Tibial artery (tissue), 4 donors: ENCODE measurements around the gene LCLAT1.
A peak's percentile ranks its signal among the peaks of the same experiment; 100 is the strongest.
"Not testable (repeated sequence)": the region's sequence is repeated elsewhere in the genome, so short reads cannot be mapped to it uniquely, and the experiment has no call there.

Experiments
- DNase-seq, 2 donors: peaks; one replicate each; pipeline ENCODE4 v3.0.0-alpha.2; 2019
- H3K27ac ChIP-seq, 2 donors: fragments of 200-600 bp; sonication (generic) in 1 of 2; 1 replicate in 1 of 2; 2 replicates in 1 of 2; pipeline ENCODE4 v1.5.1; 2018 to 2019; ENCODE audit warnings: mild to moderate bottlenecking in 1 of 2
- H3K27me3 ChIP-seq, 2 donors: fragments of 200-600 bp; sonication (generic) in 1 of 2; one replicate each; pipeline versions ENCODE4 v1.5.1 to v1.6.0; 2016 to 2019
- H3K36me3 ChIP-seq, 3 donors: fragments of 200-600 bp; sonication (generic) in 2 of 3; one replicate each; pipeline ENCODE4 v1.5.1; 2016 to 2019; ENCODE audit warnings: mild to moderate bottlenecking in 2 of 3
- H3K4me1 ChIP-seq, 4 donors: fragments of 200-600 bp; sonication (generic) in 2 of 4; 1 replicate in 3 of 4; 2 replicates in 1 of 4; pipeline ENCODE4 v1.5.1; 2016 to 2019
- H3K4me3 ChIP-seq, 2 donors: fragments of 200-600 bp; sonication (generic) in 1 of 2; 1 replicate in 1 of 2; 2 replicates in 1 of 2; pipeline ENCODE4 v1.5.1; 2018 to 2019; ENCODE audit warnings: mild to moderate bottlenecking in 2 of 2
- H3K9me3 ChIP-seq, 3 donors: fragments of 200-600 bp; sonication (generic) in 1 of 3; one replicate each; pipeline ENCODE4 v1.5.1; 2016 to 2019
- intact Hi-C: fragments of 100-400 bp; cut with DNase I; formaldehyde crosslinking; loops from one replicate; pipeline ENCODE4 v1.15.0; 2023; ENCODE audit warnings: low total_unique reads
- TF ChIP-seq, protein P1 (sequence below), 2 experiments: fragments of 200-600 bp in 1 of 2; fragments of 450-650 bp in 1 of 2; IDR thresholded peaks; one replicate each; pipeline ENCODE4 v1.5.1; 2017 to 2019; ENCODE audit warnings: antibody characterized with exemption in 2 of 2, mild to moderate bottlenecking in 1 of 2, moderate library complexity in 1 of 2

The LCLAT1 gene

DNA sequence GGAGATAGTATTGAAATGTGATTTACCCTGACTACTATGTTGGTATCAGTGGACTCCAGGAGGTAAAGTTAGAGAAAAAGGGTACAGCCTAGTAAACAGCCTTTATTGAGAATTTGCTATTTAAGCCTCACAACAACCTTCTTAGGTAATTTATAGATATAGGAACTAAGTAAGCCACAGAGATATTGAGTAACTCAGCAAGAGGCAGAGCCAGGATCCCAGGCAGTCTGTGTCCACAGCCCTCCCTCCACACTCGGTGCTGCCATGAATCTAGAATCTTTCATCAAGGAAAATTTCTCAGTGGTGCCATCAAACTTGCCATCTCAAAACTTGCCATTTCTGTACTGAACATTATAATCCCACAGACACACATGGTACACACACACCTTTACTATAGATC is 189.3 kb downstream of the LCLAT1 start:
- DNase-seq, result no peak
- intact Hi-C loops, result no loop called here
- Histone ChIP-seq H3K27ac (no peak overlapping the region), H3K4me1 (peaks cover 0 to 9% (median 7%) of the 10 kb centered on the region in 4 donors), H3K9me3 (no peaks in the 10 kb centered on the region), H3K36me3 (no peaks in the 10 kb centered on the region), H3K4me3 (no peak overlapping the region), H3K27me3 (no peaks in the 10 kb centered on the region)
- TF ChIP-seq, protein P1, sequence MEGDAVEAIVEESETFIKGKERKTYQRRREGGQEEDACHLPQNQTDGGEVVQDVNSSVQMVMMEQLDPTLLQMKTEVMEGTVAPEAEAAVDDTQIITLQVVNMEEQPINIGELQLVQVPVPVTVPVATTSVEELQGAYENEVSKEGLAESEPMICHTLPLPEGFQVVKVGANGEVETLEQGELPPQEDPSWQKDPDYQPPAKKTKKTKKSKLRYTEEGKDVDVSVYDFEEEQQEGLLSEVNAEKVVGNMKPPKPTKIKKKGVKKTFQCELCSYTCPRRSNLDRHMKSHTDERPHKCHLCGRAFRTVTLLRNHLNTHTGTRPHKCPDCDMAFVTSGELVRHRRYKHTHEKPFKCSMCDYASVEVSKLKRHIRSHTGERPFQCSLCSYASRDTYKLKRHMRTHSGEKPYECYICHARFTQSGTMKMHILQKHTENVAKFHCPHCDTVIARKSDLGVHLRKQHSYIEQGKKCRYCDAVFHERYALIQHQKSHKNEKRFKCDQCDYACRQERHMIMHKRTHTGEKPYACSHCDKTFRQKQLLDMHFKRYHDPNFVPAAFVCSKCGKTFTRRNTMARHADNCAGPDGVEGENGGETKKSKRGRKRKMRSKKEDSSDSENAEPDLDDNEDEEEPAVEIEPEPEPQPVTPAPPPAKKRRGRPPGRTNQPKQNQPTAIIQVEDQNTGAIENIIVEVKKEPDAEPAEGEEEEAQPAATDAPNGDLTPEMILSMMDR (IDR thresholded peaks at IDR 0.05), result no peak

DNA sequence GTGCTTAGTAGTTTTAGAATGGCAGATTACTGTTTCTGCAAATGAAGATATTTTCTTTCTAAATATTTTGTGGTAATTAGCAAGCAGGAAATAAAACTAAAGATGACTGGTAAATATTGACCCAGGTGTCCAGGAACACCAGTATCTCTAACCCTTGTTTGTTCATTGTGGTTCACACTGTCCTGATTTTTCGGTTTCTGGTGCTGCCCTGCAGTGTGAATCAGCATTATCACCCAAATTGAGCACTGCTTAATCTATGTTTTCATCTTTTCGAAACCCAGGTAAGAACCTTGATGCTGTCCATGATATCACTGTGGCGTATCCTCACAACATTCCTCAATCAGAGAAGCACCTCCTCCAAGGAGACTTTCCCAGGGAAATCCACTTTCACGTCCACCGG is 192.8 kb downstream of the LCLAT1 start:
- TF ChIP-seq, protein P1 (IDR thresholded peaks at IDR 0.05), result no peak
- H3K36me3 ChIP-seq, result no peaks in the 10 kb centered on the region
- DNase-seq, result no peak
- no peak overlapping the region for H3K27ac ChIP-seq
- no peaks in the 10 kb centered on the region for H3K9me3 ChIP-seq
- intact Hi-C loops, result no loop called here
- no peaks in the 10 kb centered on the region for H3K27me3 ChIP-seq
- no peak overlapping the region for H3K4me3 ChIP-seq
- H3K4me1 ChIP-seq, result peaks cover 0 to 20% (median 15%) of the 10 kb centered on the region in 4 donors

DNA sequence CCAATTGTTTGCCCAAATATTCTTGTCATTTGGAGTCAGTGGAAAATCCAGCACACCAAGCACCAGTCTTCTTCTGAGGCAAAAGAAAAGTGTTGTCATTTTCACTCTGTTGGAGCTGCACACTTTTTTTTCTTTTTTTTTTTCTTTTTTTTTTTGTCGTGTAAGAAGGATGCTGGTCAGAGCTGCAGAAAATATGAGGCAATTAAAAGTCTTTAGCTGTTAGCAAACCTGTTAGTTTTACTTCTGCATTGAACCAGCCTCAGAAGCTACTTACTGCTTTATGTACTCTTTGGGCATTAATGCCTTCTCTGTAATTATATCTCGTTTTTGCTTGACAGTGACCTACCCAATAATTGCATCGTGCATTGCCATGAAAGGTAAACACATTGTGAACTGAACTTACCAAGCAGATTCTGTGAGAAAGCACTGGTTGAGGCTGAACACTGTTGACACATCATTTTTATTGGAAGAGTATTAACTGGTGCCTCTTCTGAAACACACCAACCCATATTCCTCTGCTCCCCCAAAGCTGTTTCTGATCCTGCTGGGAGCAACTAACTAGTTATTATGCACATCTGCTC is 194.8 kb downstream of the LCLAT1 start:
- no peaks in the 10 kb centered on the region for H3K9me3 ChIP-seq
- no peaks in the 10 kb centered on the region for H3K27me3 ChIP-seq
- no peak for DNase-seq
- no peak overlapping the region for H3K4me3 ChIP-seq
- peak overlapping the region; percentile 54 to 68 for H3K27ac ChIP-seq
- TF ChIP-seq, protein P1 (IDR thresholded peaks at IDR 0.05), result no peak
- intact Hi-C loops, result no loop called here
- H3K4me1 ChIP-seq, result peaks cover 0 to 20% (median 15%) of the 10 kb centered on the region in 4 donors
- no peaks in the 10 kb centered on the region for H3K36me3 ChIP-seq

DNA sequence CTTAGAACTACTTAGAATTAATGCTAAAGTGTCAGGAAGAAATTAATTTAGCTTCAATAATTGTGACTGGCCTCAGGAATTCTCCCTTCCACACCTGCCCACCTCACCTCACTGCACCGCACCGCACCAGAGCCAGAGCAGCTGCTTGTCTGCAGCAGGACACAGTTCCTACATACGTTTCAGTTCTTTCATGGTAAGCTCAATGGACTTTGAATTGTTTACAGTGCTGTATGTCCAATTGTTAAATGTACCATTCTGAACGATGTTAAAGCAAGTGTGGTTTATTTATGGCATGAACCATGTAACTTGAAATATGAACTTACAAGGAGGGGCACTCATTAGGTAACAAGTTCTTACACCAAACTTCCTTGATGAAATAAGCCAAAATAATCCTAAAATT is 196.0 kb downstream of the LCLAT1 start:
- intact Hi-C loops, H3K27ac ChIP-seq: not testable (repeated sequence)

DNA sequence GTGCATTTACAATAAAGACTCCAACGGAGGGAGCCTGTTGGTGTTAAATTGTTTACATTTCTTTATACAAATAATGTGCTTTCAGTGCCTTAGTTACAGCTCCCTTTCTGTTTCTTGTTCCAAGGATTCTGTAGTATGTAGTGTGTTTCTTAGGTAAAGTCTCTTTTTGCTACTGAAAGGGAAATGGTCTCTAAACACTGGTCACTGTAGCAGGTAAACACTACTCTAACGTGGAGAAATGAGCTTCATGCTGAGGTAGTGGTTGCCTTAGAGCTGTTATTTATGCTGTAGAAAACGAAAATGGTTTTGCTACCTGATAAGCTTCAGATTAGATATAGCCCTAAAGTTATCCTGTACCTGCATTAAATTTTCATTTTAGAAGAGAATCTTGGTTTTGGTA is 196.6 kb downstream of the LCLAT1 start:
- Histone ChIP-seq H3K27ac (no peak overlapping the region), H3K9me3 (no peaks in the 10 kb centered on the region), H3K36me3 (no peaks in the 10 kb centered on the region), H3K4me1 (peaks cover 0 to 20% (median 15%) of the 10 kb centered on the region in 4 donors), H3K4me3 (no peak overlapping the region), H3K27me3 (no peaks in the 10 kb centered on the region)
- TF ChIP-seq, protein P1 (IDR thresholded peaks at IDR 0.05), result no peak
- no peak for DNase-seq
- intact Hi-C loops, result no loop called here

More for the DNA sequence above, 196.0 kb downstream of the LCLAT1 start:
- not testable (repeated sequence) for H3K36me3 ChIP-seq, H3K4me3 ChIP-seq, H3K27me3 ChIP-seq, H3K9me3 ChIP-seq, DNase-seq
- H3K4me1 ChIP-seq, result peaks cover 0 to 20% (median 15%) of the 10 kb centered on the region in 4 donors

DNA sequence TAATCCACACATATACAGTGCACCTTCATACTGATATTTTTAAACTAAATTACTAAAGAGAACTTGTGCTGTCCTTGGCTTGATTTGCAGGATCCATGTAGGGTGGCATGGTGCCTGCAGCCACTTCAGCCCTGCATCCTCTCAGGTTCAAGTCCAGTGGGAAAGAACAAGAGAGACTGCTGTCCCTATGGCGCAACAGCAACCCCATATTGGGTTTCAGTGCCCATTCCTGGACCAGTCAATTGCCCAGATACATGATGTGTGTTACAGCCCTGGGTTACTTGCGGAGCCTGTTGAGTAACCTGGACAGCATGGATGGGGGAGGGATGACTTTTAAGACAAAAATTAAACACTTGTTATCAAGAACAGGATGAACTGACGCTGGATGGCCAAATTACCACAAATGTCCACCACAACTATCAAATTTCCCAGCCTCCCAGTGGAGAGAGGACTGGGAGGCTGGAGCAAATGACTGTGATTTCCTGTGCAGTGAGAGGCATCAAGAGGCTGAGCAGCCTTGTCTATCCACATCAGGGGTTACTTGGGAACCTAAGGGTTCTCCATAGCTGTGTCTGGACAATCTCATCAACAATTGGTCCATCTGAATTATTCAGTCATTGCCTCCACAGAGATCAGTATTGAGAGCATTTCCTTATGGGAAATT is 198.2 kb downstream of the LCLAT1 start:
- no peaks in the 10 kb centered on the region for H3K36me3 ChIP-seq
- no peak for DNase-seq
- intact Hi-C loops, result no loop called here
- no peaks in the 10 kb centered on the region for H3K9me3 ChIP-seq
- peaks cover 0 to 20% (median 17%) of the 10 kb centered on the region in 4 donors for H3K4me1 ChIP-seq
- no peaks in the 10 kb centered on the region for H3K27me3 ChIP-seq
- no peak overlapping the region for H3K4me3 ChIP-seq
- no peak overlapping the region for H3K27ac ChIP-seq
- TF ChIP-seq, protein P1 (IDR thresholded peaks at IDR 0.05), result no peak
